Stimulated activated CD8-positive, alpha-beta memory T cell treated with anti-CD3 and anti-CD28 coated beads, Interleukin-15, amount 100 ng/mL, for 24 hours (primary cell): ENCODE results near the gene ERBB4.

Experiments used
- DNase-seq: peaks from one replicate; pipeline ENCODE4 v3.0.0-alpha.2; 2020; ENCODE audit warnings: low read depth

Gene ERBB4

DNA sequence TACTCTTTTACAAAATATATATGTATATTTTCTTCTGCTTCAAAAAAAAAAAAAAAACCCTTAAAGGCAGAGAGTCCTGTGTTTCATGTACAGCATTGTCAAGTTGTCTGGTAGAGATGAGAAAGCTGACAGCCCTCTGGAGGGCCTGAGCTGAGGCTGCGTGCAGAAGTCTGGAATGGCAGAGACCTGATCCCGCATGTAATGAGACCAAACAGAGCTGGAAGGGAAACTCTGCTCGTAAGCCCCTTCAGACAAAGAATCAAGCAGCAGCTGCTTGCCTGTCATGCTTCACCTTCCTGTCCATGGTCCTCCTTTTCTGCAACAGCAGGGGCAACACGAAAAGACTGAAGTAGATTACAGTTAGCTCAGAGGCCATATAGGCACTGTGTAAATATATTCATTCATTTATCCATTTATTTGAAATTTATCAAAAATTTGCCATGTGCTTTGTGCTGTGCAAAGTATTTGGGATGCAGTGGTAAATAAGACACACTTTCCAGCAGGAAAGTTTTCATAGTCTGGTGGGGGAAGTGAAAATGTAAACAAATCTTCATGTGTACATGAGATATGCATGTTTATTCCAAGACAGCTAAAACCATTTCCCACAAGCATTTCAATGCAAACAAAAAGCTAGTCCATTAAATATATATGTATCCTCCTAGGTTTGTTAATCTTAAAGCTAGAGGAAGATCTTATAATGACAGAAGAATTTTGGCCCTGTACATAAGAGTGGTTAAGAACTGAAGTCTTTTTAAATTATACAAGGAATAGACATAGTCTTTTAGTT, 1069.5 kb downstream of the ERBB4 start:
- no peak for DNase-seq

- no peak for DNase-seq
Measured at GRCh38 chr2:211468217-211468616, 1070.4 kb downstream of the ERBB4 start.

DNA sequence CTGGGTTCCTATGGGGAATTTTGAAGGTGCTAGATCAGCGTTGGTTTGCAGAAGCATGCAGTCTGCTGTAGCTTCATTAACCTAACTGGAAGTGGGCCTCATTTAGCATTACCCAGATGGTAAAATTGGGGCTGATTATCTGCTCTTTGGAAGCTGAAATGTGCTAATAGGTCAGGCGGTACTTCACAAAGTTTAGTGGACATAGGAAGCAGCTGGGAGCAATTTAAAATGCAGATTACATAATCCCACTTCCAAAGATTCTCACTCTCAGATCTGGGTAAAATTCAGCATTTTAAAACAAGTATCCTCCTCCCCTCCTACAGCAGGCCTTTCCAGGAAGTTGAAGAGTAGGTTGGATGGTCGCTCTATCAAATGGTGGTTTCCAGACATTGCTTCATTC, 1075.2 kb downstream of the ERBB4 start:
- no peak for DNase-seq

DNA sequence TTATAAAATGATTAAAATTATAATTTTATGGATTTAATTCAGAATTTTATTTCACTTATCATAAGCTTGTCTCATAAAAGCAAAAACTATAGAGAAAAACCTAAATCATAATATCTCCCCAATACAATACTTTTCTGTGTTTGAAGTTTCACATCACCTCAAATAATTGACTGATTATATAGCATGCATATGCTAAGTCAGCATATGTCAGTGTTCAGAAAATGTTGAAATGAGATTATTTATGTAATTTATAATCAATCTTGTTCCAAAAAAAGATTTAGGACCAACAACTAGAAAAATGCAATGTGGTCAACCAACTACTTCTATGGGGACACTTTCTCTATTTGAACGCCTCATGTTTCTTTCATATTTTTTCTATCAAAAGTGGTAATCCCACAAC, 1079.6 kb downstream of the ERBB4 start:
- DNase-seq: no peak

GRCh38 chr2:211457325-211457724, 1081.3 kb downstream of the ERBB4 start:
- DNase-seq: no peak

GRCh38 chr2:211455216-211455841, 1083.3 kb downstream of the ERBB4 start:
- DNase-seq: no peak

- DNase-seq: no peak
Measured at GRCh38 chr2:211454679-211455078, 1083.9 kb downstream of the ERBB4 start.

DNA sequence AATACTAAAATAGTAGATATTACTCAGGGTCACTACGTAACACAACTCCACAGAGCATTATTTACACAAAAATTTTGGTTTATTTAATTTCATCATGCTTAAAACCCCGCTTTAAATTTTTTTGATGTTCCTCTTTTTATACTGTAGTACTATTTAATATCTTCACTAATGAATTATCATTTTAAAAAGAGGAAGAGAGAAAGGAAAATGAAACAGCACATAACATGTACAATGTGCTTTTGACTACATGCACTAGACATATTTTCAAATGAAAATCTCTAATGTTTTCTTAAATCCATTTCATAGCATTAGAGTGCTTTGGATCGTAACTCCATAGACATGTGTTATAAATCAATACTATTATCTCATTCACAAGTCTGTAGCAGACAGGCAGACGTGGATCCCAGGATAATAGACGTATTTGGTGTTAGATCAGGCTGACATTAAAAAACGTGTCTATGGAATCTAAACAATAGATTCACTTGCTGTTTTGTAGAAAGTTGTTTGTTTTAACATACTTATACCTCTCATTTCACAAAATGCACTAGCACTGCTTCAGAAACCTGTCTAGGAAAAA, 1085.2 kb downstream of the ERBB4 start:
- DNase-seq: no peak

DNA sequence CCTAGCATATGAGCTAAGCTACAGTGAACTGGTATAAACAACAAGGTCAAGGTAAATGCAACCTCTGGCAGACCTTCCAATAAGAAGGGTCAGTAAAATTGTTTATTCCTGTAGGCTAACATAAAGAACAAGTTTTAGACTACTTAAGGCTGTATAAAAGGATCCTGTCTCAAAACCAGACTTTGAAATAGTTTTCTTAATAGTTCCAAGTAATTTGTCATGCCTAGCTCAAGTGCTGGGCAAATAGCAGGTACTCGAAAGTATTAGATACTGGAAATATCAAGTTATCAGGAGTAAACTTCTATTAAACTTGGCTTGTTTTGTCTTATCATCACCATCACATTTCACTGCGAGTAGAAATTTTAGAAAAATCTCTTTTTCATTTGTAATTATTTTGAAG, 1087.0 kb downstream of the ERBB4 start:
- no peak for DNase-seq

DNA sequence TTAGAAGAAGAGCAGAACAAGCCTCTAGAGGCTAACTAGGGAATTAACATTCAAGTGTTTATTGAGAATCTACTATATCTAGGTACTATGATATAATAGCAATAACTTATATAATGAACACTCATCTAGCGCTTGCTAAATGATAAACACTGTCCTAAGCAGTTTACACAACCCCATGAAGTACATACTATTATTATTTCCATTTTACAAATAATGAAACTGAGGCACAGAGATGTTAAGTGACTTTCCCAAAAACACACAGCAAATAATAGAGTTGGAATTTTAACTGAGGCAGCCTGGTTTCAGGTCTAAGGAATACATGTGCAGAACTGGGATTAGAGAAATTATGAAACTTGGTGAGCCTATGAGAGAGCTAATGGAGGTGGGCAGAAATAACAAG, 1088.8 kb downstream of the ERBB4 start:
- no peak for DNase-seq

- DNase-seq: no peak
Measured at GRCh38 chr2:211447548-211447947, 1091.1 kb downstream of the ERBB4 start.

DNA sequence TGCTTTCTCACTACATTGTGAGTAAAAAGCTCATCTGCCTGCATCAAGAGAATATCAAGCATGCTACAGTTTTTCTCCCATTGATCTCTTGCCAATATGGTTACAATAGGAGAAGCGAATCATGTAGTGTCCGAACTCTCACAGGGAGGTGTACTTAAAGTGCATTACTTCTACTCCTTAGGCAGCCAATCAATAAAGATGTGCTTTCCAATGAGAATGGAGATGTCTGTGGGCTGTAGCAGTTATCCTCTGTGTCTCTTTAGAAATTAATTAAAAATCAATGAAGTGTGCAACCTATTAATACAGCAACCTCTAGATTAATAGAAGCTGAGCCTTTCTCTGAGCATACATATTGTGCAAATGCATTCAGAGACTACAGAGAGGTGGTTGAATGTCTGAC, 1098.5 kb downstream of the ERBB4 start:
- no peak for DNase-seq

DNA sequence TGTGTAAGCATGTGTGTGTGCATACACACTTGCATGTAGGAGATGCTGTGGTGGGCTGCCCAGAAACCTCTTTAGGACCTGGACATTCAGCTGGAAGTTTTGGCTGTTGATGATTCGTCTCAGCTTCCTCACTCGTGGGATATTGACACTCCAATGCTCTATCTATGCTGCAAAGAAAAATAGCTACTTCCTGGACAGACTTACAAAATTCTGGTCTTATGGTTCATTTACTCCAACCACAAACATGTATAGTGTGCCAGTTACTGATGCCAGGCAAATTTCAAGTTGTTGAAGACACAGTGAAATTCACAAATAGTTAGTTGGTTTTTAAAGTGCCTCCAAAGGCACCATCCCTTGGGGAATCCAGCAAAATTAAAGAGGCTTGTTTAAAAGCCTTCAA, 1099.6 kb downstream of the ERBB4 start:
- DNase-seq: no peak

GRCh38 chr2:211437396-211437795, 1101.2 kb downstream of the ERBB4 start:
- no peak for DNase-seq

- DNase-seq: no peak
Measured at GRCh38 chr2:211436182-211436581, 1102.4 kb downstream of the ERBB4 start.

- no peak for DNase-seq
Measured at GRCh38 chr2:211435331-211435730, 1103.3 kb downstream of the ERBB4 start.

DNA sequence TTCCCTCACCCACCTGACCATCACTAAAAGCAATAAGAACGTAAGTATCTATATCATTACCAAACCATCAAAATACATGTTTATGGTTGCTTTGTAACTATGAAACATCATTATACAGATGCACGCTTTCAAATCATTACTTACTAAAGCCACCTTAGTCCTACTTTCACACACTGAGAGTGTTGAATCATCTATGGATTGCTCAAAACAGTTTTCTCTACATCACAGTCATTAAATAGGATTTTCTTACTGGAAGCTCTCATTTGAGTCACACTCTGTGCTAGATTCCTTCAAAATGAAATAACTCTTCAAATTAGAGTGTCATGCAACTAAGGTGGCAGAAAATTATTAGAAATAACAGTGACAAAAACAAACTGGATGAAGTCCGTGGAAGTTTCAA, 1103.8 kb downstream of the ERBB4 start:
- no peak for DNase-seq

DNA sequence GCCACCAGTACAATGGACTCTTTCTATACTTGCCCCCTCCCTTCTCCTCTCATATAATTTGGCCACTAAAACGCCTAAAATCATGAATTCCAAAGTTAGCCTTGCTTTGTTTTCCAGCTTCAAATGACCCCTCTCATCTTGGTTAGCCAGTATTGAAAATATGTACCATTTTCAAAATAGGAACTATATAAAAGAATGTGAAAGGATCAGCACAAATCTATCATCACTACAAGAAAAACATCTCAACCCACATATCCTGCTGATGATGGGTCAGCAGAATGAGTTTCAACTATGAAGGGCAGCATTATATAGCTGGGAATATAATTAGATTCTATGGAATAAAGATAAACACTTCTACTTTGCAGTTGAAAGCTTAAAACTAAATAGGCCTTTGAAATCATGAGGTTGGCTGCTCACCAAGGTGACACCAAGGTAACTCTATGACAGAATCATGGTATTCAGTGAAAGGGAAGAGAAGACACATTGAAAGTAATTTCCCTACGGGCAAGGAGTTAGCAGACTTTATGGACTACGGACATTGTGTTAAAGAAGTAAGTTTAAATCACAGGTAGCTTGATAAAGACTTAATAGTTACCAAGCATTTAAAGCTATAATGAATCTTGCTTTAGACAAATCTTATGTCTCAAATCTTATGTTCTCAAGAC, 1109.2 kb downstream of the ERBB4 start:
- no peak for DNase-seq

DNA sequence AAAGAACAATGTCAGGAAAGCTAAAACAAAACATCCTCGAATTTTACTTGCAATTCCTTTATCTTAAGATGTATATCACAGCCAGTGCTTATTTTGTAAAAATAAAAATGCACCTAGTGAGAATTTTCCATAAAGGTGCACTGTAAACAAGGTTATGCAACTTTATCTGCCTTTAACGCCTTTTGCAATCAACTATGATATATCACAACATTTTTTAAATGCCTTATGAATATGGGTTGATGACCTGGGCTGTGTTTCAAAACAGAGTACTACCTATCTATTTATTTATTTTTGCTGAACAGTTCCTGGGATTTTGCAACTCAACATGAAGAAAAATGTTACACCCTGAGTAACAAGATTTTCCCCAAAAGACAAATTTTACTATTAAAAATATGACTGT, 1112.4 kb downstream of the ERBB4 start:
- DNase-seq: no peak

- no peak for DNase-seq
Measured at GRCh38 chr2:211423018-211423417, 1115.6 kb downstream of the ERBB4 start.

DNA sequence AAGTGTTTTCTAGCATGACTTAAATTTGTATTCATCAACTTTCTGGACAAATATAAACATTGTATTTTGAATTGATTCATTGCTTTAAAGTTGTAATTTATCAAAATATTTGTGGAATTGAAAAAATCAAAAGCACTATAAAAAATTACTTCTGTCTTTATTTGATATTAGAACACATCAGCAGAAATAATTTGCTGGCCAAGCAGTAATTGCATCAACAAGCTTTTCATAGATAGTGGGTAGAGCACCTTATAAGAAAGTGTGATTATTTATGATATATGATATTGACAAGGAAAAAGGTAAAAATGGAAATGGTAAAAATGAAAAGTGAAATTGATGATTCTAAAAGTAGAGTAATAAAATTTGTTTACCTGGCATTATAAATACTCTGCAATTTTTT, 1121.1 kb downstream of the ERBB4 start:
- no peak for DNase-seq

DNA sequence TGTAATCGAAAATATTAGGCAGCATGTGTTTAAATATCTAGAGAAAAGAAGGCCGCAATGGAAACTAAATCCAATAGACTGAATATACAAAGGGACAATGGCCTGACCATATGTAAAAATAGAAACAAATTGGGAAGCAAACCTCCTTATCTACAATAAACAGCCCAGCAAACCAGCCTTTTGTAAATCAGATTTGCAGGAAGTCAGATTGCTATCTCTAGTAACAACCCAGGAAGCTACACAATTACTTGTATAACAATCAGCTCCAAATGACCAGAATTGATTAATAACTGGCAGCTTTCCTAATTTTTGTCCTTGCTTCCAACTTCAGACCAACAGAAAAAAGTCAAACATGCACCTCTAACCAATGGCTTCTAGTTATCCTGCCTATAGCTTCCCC, 1122.2 kb downstream of the ERBB4 start:
- DNase-seq: no peak

GRCh38 chr2:211413746-211414145, 1124.9 kb downstream of the ERBB4 start:
- DNase-seq: no peak
